ENCODE measurements around the gene PACRG.

PACRG gene

GRCh38 chr6:162817196-162817595, 89.4 kb downstream of the PACRG start:
- Histone ChIP-seq H3K79me2 (ENCODE audit: insufficient read depth, low read depth) (no peaks in the 10 kb centered on the region), H4K20me1 (ENCODE audit: insufficient read depth) (no peaks in the 10 kb centered on the region), H3K27ac (no peak overlapping the region), H3K36me3 (ENCODE audit: insufficient read depth) (no peaks in the 10 kb centered on the region), H3K4me1 (ENCODE audit: low read depth, poor library complexity, severe bottlenecking) (no peaks in the 10 kb centered on the region), H2AFZ (ENCODE audit: low read depth) (no peak overlapping the region), H3K4me2 (no peak overlapping the region), H3K27me3 (ENCODE audit: insufficient read depth, low read depth) (no peaks in the 10 kb centered on the region), H3K4me3 (IDR thresholded peaks at IDR 0.05; ENCODE audit: insufficient read depth, low read depth, low read length) (no peak overlapping the region), H3K9ac (no peak overlapping the region)
- no peak for TF ChIP-seq CTCF (conservative IDR thresholded peaks at IDR 0.05; ENCODE audit: low read depth, low read length)

GRCh38 chr6:162819284-162819683, 91.5 kb downstream of the PACRG start:
- H3K4me1 ChIP-seq (ENCODE audit: low read depth, poor library complexity, severe bottlenecking): no peaks in the 10 kb centered on the region
- H3K27me3 ChIP-seq (ENCODE audit: insufficient read depth, low read depth): no peaks in the 10 kb centered on the region
- no peak overlapping the region for H3K4me2 ChIP-seq
- H2AFZ ChIP-seq (ENCODE audit: low read depth): no peak overlapping the region
- TF ChIP-seq CTCF (conservative IDR thresholded peaks at IDR 0.05; ENCODE audit: low read depth, low read length): no peak
- H3K79me2 ChIP-seq (ENCODE audit: insufficient read depth, low read depth): no peaks in the 10 kb centered on the region
- no peaks in the 10 kb centered on the region for H3K36me3 ChIP-seq (ENCODE audit: insufficient read depth)
- H3K4me3 ChIP-seq (IDR thresholded peaks at IDR 0.05; ENCODE audit: insufficient read depth, low read depth, low read length): no peak overlapping the region
- H4K20me1 ChIP-seq (ENCODE audit: insufficient read depth): no peaks in the 10 kb centered on the region
- H3K27ac ChIP-seq: no peak overlapping the region
- no peak overlapping the region for H3K9ac ChIP-seq

GRCh38 chr6:162821102-162821501, 93.3 kb downstream of the PACRG start:
- Histone ChIP-seq H3K4me2 (no peak overlapping the region), H3K36me3 (ENCODE audit: insufficient read depth) (no peaks in the 10 kb centered on the region), H3K4me1 (ENCODE audit: low read depth, poor library complexity, severe bottlenecking) (no peaks in the 10 kb centered on the region), H3K4me3 (IDR thresholded peaks at IDR 0.05; ENCODE audit: insufficient read depth, low read depth, low read length) (no peak overlapping the region), H3K79me2 (ENCODE audit: insufficient read depth, low read depth) (no peaks in the 10 kb centered on the region), H3K27ac (no peak overlapping the region), H4K20me1 (ENCODE audit: insufficient read depth) (no peaks in the 10 kb centered on the region), H3K27me3 (ENCODE audit: insufficient read depth, low read depth) (no peaks in the 10 kb centered on the region), H2AFZ (ENCODE audit: low read depth) (no peak overlapping the region), H3K9ac (no peak overlapping the region)
- TF ChIP-seq CTCF (conservative IDR thresholded peaks at IDR 0.05; ENCODE audit: low read depth, low read length): no peak

- Histone ChIP-seq H3K36me3 (ENCODE audit: insufficient read depth) (no peaks in the 10 kb centered on the region), H3K79me2 (ENCODE audit: insufficient read depth, low read depth) (no peaks in the 10 kb centered on the region), H4K20me1 (ENCODE audit: insufficient read depth) (no peaks in the 10 kb centered on the region), H3K4me1 (ENCODE audit: low read depth, poor library complexity, severe bottlenecking) (no peaks in the 10 kb centered on the region), H3K9ac (no peak overlapping the region), H3K4me2 (no peak overlapping the region), H3K4me3 (IDR thresholded peaks at IDR 0.05; ENCODE audit: insufficient read depth, low read depth, low read length) (no peak overlapping the region), H2AFZ (ENCODE audit: low read depth) (no peak overlapping the region), H3K27ac (no peak overlapping the region), H3K27me3 (ENCODE audit: insufficient read depth, low read depth) (no peaks in the 10 kb centered on the region)
- no peak for TF ChIP-seq CTCF (conservative IDR thresholded peaks at IDR 0.05; ENCODE audit: low read depth, low read length)
These were observed 97.8 kb downstream of the PACRG start for GRCh38 chr6:162825597-162825996.
